ENCODE measurements around the gene SLC37A1.

The SLC37A1 gene

DNA sequence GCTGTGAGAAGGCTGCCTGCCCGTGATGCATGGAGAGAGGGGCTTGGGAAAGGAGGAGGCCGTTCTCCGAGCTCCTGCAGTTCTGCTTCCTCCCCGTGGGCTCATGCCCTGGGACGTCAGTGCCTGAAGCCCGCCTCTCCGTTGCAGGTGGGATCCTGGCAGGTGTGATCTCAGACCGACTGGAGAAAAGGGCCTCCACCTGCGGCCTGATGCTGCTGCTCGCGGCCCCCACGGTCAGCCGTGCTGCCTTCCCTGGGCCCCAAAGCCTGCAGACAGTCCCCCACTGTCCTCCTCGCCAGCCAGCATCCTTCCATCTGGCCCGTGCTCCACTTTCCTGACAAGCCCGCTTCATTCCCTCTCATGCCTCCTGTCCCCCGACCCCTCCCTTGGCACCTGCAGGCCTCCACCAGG is 50.9 kb downstream of the SLC37A1 start:
- no peak for ATAC-seq

DNA sequence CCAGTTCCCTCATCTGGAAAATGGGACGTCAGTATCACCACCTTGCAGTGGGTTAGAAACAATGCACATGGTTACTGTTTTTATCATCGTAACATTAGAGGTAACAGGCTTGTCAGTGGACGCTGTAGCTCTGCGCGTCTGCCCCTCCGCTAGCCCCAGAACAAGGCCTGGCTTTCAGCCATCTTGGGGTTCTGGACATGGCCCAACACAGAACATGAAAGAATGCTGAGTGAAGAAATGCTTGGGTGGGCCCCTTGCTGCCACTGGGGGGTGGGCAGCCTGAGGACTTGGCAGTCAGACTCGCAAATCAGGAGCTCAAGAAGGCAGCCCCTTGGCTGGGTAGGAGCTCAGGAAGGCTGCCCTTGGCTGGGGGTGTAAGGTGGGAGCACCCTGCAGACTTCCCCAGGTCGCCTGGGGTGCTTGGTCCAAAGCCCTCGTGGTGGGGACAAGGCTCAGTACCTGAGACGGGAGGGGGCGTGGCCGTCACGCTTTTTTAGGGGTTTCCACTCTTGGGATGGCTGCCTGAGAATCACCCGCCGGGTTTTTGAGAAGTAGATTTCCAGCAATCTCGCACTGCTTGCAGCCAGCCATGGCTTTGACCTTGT is 51.7 kb downstream of the SLC37A1 start:
- no peak for ATAC-seq

DNA sequence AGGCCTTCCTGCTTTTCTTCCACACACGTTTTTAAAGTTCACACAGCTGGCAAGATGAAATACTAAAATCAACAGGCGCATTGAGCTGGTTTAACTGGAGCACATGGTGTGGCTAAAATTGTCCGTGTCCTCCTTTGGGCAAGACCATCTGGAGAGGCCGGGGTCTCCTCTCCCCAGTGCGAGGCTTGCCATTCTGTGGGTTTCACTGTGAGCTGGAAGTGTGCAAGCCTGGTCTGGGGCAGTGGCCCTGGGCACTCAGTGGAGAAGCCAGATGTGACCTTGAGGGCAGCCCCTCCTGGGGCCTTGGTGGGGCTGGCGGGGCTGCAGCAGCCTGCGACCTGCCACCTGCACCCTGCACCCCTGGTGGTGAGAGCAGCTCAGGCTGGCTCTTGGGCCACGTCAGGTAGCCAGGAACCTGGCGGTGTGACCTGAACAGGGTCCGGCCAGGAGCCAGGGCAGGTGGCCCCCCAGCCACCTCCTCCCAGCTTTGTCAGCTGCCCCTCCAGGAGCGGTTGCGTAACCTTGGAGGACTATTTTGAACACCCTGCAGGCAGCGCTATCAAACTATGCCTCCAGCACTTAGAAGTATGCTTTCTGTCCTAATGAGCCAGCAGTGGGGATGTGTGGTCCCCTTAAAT is 52.4 kb downstream of the SLC37A1 start:
- no peak for ATAC-seq

GRCh38 chr21:42566524-42567213 is 53.0 kb downstream of the SLC37A1 start:
- no peak for ATAC-seq

DNA sequence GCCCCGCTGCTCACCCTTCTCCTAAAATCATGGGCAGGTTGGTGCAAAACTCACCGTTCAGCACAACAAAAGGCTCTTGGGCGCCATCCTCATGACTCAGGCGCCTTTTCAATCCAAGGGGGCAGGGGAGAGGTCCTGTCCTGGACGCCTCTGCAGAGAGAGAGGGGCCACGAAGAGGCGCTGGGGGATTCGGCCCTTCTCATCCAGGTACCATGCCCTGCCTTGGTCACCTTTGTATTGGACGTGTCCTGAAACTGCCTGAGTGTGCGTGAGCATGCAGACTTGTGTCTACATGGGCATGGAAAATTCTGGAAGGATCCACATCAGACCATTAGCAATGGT is 53.5 kb downstream of the SLC37A1 start:
- no peak for ATAC-seq

GRCh38 chr21:42567861-42568260 is 54.2 kb downstream of the SLC37A1 start:
- ATAC-seq, result no peak

DNA sequence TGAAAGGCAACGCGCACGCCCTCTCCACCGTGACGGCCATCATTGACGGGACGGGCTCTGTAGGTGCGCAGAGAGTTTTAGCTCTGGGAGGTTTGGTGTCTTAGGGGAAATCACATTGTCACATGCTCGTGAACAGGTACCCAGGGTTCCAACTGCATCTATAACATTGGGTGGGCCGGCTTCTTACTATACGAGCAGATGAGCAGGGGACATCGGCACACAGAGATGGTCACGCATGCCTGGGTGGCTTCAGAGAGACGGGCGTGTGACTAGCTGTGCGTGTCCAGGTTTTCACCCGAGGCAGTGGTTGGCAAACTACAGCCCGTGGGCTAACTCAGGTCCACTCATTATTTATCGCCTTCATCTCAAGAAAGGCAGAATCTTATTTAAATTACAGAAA is 54.7 kb downstream of the SLC37A1 start:
- ATAC-seq, result no peak

DNA sequence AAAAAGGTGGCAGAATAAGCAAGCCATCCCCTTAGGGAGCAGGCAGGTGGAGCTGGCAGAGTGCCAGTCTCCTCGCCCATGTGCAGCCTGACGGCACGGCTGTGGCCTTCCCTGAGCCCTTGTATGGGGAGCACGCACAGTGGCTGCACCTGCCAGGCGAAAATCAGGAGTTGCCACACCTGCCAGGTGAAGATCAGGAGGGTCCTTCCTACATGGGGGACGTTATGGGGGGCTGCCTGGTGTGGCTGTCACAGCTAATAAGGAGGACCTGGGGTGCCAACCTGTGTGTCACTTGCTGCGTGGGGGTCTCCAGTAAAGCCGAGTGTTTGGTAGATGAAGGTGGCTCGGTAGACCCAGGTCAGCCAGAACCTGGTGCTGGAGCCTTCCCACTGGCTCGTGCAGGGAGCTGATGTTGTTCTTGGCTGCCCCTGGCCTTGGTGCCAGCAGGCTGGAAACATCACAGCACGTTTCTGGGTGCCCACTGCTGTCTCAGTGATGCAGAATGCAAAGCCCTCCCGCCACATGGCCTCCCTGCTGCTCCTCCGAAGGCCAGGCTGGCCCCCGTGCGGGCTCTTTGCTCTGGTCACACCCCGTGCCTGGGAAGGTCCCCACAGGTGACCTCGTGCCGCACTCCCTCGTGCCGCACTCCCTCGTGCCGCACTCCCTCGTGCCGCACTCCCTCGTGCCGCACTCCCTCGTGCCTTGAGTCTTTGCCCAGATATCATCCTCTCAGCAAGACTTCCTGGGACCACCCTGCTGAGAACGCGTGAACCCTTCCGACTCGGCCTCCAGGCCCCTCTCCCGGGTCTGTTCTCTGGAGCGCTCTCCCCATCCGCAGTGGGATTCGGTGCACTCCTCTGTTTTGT is 55.4 kb downstream of the SLC37A1 start:
- ATAC-seq, result no peak

DNA sequence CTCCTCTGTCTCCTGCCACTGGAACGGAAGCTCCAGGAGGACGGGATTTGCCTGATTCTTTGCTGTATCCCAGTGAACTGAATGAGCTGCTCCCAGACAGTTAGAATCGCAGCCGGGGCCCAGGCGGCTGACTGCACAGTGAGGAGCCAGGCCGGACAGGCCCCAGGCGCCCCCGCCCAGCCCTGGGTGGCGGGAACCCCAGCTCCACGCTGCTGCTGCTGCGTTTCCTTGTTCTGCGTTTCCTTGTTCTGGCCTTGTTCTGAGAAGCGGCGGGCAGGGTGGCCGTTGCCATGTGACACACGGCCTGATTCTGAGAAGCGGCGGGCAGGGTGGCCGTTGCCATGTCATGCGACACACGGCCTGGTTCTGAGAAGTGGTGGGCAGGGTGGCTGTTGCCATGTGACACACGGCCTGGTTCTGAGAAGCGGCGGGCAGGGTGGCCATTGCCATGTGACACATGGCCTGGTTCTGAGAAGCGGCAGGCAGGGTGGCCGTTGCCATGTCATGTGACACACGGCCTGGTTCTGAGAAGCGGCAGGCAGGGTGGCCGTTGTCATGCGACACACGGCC is 56.2 kb downstream of the SLC37A1 start:
- ATAC-seq, result no peak

GRCh38 chr21:42570362-42570761 is 56.7 kb downstream of the SLC37A1 start:
- no peak for ATAC-seq

DNA sequence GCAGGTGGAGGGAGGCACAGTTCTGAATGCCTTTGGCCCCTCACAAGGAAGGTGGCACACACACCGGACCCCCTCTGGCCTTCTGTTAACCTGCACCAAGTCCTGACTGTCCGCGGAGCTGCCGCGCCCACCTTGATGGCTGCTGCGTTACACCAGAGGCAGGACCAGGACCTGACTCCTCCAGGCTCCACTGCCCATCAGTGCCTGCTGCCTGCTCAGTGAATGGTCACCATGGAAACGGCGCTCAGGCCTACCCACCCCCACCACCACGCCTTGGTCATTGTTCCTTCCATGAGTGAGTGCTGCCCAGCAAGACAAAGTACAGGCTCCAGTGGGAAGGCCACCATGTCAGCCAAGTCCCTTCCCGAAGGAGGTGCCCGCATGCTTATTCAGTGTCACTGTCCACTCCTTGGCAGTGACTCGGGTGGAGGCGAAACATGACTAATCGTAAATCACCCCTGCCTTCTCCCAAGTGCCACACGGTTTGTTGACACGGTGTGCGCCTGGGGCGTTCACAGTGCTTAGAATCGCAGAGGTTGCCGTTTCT is 57.3 kb downstream of the SLC37A1 start:
- no peak for ATAC-seq

DNA sequence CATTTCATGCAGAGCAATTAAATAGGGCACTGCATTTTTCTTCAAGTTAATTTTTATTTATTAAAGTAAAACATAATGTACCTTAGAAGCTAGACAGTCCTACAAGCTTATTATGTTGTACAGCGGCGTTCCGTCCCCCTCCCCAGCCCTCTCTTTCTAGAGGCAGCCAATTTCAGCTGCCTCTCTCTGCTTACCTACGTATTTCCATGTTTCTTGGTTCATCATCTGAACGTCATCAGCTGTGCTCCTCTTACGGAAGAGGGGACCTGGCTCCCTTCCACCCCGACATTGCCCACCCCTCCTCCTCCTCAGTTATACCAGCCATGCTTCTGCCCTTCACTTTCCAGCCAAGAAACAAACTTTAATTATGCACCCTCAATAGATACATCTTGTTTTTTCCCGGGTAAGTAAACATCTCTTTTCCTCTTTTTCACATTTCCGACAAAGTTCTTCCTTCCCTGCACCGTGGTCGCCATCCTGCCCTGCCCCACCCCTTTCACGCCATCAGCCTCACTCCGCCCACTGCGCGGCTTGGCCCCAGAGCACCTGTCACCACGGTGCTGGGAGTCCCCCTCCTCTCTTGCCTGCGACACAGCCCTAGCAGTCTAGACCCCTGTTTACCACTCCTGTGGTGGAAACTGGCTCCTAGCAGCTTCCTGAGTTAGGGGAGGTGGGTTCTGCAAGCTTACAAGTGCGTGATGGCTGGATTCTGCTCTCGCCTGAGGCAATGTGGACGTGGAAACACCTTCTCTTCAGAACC is 57.9 kb downstream of the SLC37A1 start:
- no peak for ATAC-seq

DNA sequence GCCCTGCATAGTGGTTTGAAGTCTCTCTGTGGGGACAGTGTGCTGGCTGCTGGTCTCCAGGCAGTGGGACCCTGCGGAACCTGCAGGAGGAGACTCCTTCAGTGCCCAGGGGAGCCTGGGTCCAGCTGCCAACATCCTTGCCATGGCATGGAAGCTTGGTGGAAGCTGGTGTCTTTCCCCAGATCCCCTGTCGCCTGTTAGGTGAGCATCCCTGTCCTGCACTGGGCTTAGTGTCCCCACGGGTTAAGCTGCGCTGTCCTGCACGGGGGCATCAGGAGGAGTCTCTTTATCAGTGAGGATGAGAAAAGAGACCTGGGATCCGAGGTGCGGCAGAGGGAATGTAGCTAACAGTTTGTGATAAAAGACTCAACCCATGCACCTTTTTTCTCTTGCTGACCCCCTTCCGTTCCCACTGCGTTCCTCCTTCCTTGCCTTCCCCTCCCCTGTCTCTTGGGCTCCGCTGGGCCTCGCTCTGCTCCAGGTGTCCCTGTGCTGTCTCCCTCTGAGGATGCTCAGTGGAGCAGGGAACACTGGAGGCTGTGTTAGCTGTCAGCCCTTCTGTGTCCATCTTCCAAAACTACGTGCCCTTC is 59.3 kb downstream of the SLC37A1 start:
- no peak for ATAC-seq

DNA sequence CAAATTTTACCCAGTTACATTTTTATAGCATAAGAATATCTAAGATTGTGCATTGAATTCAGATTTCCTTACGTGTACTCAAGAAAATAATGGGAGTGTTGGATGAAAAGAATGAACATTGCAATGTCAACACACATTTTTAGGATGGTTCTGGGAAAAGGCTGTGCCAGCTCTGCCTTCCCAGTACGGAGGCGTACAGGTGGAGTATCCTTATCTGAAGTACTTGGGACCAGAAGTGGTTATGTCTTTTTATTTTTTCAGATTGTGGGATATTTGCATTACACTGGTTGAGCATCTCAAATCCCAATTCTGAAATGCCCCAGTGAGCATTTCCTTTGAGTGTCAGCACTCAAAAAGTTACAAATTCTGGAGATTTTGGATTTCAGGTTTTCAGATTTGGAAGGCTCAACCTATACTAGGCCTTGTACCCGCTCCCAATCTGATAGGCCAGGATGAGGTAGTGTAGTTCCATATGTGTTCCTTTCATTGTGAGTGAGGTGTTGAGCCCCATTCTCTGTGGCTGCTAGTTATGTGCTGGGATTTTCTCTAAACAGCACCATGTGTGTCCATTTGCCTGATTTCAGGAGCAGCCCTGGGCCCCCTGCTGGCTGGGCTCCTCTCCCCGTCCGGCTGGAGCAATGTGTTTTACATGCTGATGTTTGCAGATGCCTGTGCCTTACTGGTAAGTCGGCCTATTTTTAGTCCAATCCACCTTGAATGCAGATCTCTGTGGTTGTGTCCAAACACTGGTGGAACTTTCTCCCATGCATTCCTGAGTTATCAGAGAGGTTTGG is 60.8 kb downstream of the SLC37A1 start:
- ATAC-seq, result no peak

DNA sequence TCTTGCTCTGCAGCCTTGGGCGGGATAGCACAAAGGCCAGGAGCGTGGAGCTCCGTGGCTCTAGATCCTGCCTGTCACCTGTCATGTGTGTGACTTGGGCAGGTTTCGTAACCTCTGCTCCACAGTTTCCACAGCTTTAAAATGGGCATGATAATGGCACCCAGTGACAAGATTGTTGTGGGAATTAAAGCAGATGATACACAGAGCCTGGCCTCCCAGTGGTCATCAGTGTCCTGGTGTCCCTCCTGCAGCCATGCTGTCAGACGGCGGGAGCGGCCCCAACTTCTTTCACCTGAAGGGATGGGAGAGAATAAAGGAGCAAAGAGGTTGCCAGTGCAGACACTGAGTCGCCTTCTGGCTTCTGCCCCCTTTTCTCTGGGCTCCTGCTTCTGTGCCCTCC is 61.5 kb downstream of the SLC37A1 start:
- no peak for ATAC-seq

DNA sequence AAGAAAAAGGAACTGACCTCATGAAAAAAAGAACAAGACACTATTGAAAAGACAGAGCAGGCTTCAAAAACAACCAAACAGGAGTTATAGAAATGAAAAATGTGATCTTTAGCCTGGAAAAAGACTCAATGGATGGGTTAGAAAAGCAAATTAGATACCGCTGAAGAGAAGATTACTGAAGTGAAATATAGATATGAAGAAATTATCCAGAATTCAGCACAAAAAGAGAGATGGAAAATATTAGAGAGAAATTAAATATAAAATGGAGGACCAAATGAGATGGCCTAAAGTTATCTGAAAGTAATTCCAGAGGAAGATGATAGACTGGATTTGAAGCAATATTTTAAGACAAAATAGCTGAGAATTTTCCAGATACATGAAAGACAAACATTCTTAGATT is 63.0 kb downstream of the SLC37A1 start:
- no peak for ATAC-seq

DNA sequence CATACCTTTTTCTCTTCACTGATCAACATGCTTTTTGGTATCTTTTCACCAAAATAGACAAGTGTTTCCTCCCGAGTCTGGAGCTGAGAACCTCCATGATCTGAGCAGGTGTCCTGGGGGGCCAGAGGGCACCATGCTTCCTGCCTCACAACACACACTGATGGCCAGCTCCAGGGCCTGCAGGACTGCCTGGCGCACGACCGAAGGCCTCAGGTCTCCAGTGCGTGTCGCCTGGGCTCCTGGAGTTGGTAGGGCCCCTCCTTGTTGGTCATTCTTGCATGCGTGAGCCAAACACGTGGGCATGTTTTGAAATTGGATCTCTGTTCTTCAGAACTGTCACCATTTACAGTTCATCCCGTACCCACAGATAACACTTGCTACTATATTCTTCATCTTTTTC is 64.4 kb downstream of the SLC37A1 start:
- no peak for ATAC-seq

GRCh38 chr21:42578761-42579415 is 65.2 kb downstream of the SLC37A1 start:
- no peak for ATAC-seq

DNA sequence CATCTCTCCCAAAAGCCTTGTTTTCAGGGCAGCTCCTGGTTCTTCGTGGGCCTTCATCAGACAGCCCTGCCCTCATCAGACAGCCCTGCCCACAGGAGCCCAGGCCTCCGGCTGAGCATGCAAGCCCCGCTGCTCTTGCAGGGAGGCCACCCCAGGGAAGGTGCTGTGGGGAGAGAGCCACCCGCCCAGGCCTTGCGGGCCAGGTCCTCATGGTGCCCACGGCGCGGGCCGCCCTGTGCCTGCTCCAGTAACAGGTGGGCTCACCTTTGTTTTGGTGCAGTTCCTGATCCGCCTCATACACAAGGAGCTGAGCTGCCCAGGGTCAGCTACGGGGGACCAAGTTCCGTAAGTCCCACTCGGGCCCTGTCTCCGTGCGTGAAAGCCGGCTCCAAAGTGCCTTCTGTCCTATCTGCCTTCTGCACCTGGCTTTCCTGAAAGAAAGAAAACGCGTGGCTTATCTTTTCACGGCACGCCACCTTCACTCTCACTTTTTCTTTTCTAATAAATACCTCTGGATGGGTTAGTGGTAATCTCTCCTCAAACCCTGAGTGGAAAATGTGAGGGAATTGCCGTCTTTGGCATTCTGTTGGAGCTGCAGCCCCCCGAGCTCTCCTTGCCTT is 65.9 kb downstream of the SLC37A1 start:
- ATAC-seq, result no peak

Measured in activated CD4-positive, CD25-positive, alpha-beta regulatory T cell treated with anti-CD3 and anti-CD28 coated beads, Interleukin-2, amount 50 U/mL, for 24 hours (primary cell).